ENCODE measurements around the gene CD177. TPM values are rescaled to one million over a fixed set of nuclear protein-coding genes. Genes with fewer than 3 reads are reported as not detected.

CD177 gene
- total and polyA plus RNA-seq, 9 of the 15 experiments (the other 6 are each of a cell fraction or from before 2014, with no cell fraction given): not detected

DNA sequence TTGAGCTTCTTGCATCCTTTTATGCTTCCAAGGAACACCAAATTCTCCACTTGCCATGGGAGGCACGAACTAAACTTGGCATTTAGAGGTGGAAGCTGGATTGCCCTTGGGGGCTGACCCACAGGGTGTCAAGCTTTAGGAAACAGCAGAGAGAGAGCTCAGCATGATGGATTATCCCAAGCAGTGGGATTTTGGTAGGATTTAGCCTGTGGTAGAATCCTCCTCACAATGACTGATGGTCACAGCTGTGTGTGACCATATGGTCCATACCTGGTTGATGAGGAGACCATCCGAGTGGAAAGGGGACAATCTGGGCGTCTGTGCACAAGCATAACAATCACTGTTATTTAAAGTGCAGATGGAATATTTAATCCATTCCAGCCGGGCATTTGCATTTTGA is 44.0 kb upstream of the CD177 start:
- Histone ChIP-seq H3K9me3 (replicated peaks; ENCODE audit: control insufficient read depth, insufficient read depth, low read depth, low read length) (no peaks in the 10 kb centered on the region), H3K27me3 (ENCODE audit: control insufficient read depth in 2 of 2, insufficient read depth in 2 of 2, low read length in 2 of 2) (no peaks in the 10 kb centered on the region; a peak in 1 of 5 replicates), H3K36me3 (ENCODE audit: control insufficient read depth, insufficient read depth, low read length) (no peaks in the 10 kb centered on the region), H2AFZ (ENCODE audit: low read depth, low read length) (no peak overlapping the region), H4K20me1 (replicated peaks; ENCODE audit: control insufficient read depth, insufficient read depth, low read length) (no peaks in the 10 kb centered on the region), H3K4me1 (replicated peaks in 1 of 2; ENCODE audit: control insufficient read depth in 2 of 2, insufficient read depth in 2 of 2, low read length in 2 of 2) (no peaks in the 10 kb centered on the region), H3K4me2 (ENCODE audit: insufficient read depth, low read length) (no peak overlapping the region), H3K27ac (ENCODE audit: extremely low read depth, low read depth, low read length) (no peak overlapping the region), H3K4me3 (no peak overlapping the region), H3K79me2 (ENCODE audit: control insufficient read depth, insufficient read depth, low read length) (no peaks in the 10 kb centered on the region), H3K9me1 (ENCODE audit: control insufficient read depth, insufficient read depth, low read length) (no peaks in the 10 kb centered on the region), H3K9ac (ENCODE audit: insufficient read depth in 1 of 2, low read depth in 2 of 2, low read length in 2 of 2) (no peak overlapping the region)
- TF ChIP-seq WHSC1 (IDR thresholded peaks at IDR 0.05; ENCODE audit: low read length) (no peak), FOXJ2 (tag; IDR thresholded peaks at IDR 0.05) (no peak), HNRNPLL (IDR thresholded peaks at IDR 0.05; ENCODE audit: low read depth, low read length, poor library complexity, severe bottlenecking) (no peak), CTBP1 (IDR thresholded peaks at IDR 0.05; ENCODE audit: borderline replicate concordance) (no peak), KLF1 (tag; IDR thresholded peaks at IDR 0.05) (no peak), ZNF778 (CRISPR knock-in tag; IDR thresholded peaks at IDR 0.05) (no peak), NELFE (IDR thresholded peaks at IDR 0.05; ENCODE audit: insufficient read depth, insufficient read length) (no peak)
- TF ChIP-seq, protein P1, sequence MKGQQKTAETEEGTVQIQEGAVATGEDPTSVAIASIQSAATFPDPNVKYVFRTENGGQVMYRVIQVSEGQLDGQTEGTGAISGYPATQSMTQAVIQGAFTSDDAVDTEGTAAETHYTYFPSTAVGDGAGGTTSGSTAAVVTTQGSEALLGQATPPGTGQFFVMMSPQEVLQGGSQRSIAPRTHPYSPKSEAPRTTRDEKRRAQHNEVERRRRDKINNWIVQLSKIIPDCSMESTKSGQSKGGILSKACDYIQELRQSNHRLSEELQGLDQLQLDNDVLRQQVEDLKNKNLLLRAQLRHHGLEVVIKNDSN (CRISPR knock-in tag; IDR thresholded peaks at IDR 0.05): no peak
- 3% methylated on average over 4 of the region's 4 CpGs for WGBS (ENCODE audit: insufficient coverage, low coverage, missing lambda C conversion rate)
- CTCF ChIA-PET (ENCODE audit: low intra/inter-chr PET ratio): no interaction called here
- intact Hi-C loops (cut with micrococcal nuclease): no loop called here
- no TSS peak for BruUV-seq (replicated peaks)
- DNase-seq (ENCODE audit: extremely low read depth in 1 of 4, low spot score in 3 of 4): no peak
- POLR2A ChIA-PET: interaction anchor here (0.6 kb wide), 1 partner anchor 335 kb away, joined by 4 read pairs; no protein-coding TSS in a partner anchor
- no peak for FAIRE-seq
- in situ Hi-C loops (cut with MboI): no loop called here
- ATAC-seq: no peak
